ENCODE data around the gene SOX13.
"Not testable (repeated sequence)": the region's sequence is repeated elsewhere in the genome, so short reads cannot be mapped to it uniquely, and the experiment has no call there.

SOX13 gene

GRCh38 chr1:204085876-204086275 is 13.0 kb downstream of the SOX13 start:
- no peak for DNase-seq

GRCh38 chr1:204087181-204087892 is 14.4 kb downstream of the SOX13 start:
- no peak for DNase-seq

GRCh38 chr1:204087893-204088528 is 15.1 kb downstream of the SOX13 start:
- DNase-seq: peak in 3 of 56 donors; percentile 16 to 44 (median 23)

- DNase-seq: no peak
These were observed 15.7 kb downstream of the SOX13 start for GRCh38 chr1:204088596-204088995.

GRCh38 chr1:204089044-204089751 is 16.3 kb downstream of the SOX13 start:
- DNase-seq: peak in 3 of 56 donors; percentile 4 to 29 (median 15)

GRCh38 chr1:204090132-204090531 is 17.2 kb downstream of the SOX13 start:
- DNase-seq: not testable (repeated sequence)

- DNase-seq: no peak
These were observed 18.2 kb downstream of the SOX13 start for GRCh38 chr1:204091066-204091465.

GRCh38 chr1:204091787-204092312 is 18.9 kb downstream of the SOX13 start:
- no peak for DNase-seq

- DNase-seq: no peak
These were observed 19.9 kb downstream of the SOX13 start for GRCh38 chr1:204092632-204093420.

GRCh38 chr1:204093421-204093717 is 20.5 kb downstream of the SOX13 start:
- no peak for DNase-seq

- DNase-seq: no peak
These were observed 20.9 kb downstream of the SOX13 start for GRCh38 chr1:204093781-204094180.

- no peak for DNase-seq
These were observed 21.4 kb downstream of the SOX13 start for GRCh38 chr1:204094313-204094729.

GRCh38 chr1:204094856-204095634 is 22.1 kb downstream of the SOX13 start:
- peak in 1 of 56 donors; percentile 25 for DNase-seq

GRCh38 chr1:204096931-204097330 is 24.0 kb downstream of the SOX13 start:
- DNase-seq: no peak

GRCh38 chr1:204098683-204099082 is 25.8 kb downstream of the SOX13 start:
- DNase-seq: no peak

GRCh38 chr1:204099754-204100153 is 26.8 kb downstream of the SOX13 start:
- DNase-seq: not testable (repeated sequence)

GRCh38 chr1:204102029-204102611 is 29.2 kb downstream of the SOX13 start:
- no peak for DNase-seq

GRCh38 chr1:204102739-204103430 is 30.0 kb downstream of the SOX13 start:
- DNase-seq: no peak

- no peak for DNase-seq
These were observed 30.5 kb downstream of the SOX13 start for GRCh38 chr1:204103431-204103741.
